GM19238 (cell line): ENCODE data around the gene LARP1.

Source experiments
- DNase-seq: peaks from one replicate; pipeline ENCODE4 v3.0.0; 2011; ENCODE audit warnings: low spot score; ENCODE audit not compliant: insufficient read length

Gene LARP1

DNA sequence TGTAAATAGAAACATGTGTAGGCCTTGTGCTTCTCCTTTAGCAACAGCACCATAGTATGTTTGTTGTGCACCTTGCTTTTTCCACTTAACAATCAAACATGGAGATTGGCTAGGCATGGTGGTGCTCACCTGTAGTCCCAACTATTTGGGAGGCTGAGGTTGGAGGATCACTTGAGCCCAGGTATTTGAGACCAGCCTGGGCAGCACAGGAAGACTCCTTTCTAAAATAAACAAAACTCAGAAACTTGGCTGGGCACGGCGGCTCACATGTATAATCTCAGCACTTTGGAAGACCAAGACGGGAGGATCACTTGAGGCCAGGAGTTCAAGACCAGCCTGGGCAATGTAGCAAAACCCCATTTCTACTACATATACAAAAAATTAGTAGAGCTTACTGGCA, 96.2 kb downstream of the LARP1 start:
- no peak for DNase-seq

- DNase-seq, result peak; percentile 61
Observed at GRCh38 chr5:154857530-154858296, 102.5 kb downstream of the LARP1 start.

GRCh38 chr5:154858297-154858971, 103.3 kb downstream of the LARP1 start, which contains the start of gene CNOT8:
CNOT8 (plus strand) TSS chr5:154858627; CDS start chr5:154863279, 4,652 bp downstream.
- DNase-seq, result peak; percentile 67

GRCh38 chr5:154858972-154859871, 104.0 kb downstream of the LARP1 start:
- DNase-seq, result no peak

DNA sequence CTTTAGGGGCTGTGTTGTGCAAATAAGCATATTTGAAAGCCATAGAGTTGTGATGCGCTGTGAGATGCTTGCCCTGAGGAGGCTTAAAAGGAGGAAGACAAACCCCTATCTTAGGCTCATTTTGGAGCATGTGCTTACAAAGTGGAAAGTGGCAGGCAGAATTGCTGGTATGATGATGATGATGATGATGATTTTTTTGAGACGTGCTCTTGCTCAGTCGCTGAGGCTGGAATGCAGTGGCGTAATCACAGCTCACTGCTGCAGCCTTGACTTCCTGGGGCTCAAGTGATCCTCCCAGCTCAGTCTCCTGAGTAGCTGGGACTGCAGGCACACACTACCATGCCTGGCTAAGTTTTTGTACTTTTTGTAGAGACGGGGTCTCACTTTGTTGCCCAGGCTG, 104.9 kb downstream of the LARP1 start:
- DNase-seq, result no peak

- no peak for DNase-seq
Observed at GRCh38 chr5:154860765-154861164, 105.6 kb downstream of the LARP1 start.

DNA sequence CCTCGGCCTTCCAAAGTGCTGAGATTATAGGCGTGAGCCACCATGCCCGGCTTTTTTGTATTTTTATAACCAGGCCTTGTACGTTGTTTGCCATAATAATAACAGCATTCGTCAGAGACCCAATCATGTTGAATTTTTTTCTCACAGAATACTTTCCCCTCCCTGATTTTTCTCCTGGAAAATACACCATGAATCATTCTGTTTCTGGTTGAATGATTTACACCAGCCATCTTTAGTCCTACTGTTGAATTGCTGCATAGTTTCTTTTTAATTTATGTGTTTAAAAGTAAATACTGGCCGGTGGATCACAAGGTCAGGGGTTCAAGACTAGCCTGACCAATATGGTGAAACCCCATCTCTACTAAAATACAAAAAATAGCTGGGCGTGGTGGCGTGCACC, 106.8 kb downstream of the LARP1 start:
- DNase-seq, result no peak

DNA sequence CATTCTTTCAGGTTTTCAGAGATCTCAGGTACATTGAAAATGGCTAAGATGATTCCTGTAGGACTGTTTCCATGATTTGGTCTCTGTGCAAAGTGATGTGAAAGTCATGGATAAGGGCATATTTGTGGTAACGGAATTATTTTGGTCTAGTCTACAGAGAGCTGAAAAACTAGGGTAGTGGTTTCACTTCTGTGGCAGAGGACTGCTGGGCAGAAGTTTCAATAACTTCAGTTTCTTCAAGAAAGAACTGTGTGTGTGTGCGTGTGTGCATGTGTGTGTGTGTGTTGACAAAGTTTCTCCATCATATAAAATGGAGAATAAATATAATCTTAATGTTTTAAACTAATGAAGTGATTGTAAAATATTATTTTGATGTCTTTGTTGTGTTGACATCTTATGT, 107.6 kb downstream of the LARP1 start:
- no peak for DNase-seq

- DNase-seq, result no peak
Observed at GRCh38 chr5:154863291-154864080, 108.3 kb downstream of the LARP1 start.

DNA sequence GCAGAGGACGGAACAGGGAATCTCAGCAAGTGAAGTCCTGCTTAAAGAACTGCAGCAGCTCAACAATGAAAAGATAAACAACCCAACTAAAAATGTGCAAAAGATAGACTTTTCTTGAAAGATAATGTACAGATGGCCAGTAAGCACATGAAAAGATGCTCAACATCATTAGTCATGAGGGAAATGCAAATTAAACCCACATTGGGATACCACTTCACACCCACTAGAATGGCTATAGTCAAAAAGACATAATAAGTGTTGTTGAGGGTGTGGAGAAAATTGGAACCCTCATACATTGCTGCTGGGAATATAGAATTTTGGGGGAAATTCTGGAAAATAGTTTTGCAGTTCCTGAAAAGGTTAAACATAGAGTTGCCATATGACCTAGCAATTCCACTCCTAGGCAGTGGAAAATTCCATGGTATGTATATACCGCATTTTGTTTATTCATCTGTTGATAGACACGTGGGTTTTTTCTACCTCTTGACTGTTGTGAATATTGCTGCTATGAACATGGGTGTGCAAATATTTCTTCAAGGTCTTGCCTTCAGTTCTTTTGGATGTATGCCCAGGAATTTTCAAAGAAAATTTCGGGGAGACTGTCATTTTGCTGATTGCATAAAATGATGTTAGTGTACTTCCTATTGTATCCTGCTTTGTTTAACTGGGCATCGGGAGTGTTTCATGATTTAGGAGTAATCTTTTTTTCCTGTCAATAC, 110.4 kb downstream of the LARP1 start:
- DNase-seq, result no peak

DNA sequence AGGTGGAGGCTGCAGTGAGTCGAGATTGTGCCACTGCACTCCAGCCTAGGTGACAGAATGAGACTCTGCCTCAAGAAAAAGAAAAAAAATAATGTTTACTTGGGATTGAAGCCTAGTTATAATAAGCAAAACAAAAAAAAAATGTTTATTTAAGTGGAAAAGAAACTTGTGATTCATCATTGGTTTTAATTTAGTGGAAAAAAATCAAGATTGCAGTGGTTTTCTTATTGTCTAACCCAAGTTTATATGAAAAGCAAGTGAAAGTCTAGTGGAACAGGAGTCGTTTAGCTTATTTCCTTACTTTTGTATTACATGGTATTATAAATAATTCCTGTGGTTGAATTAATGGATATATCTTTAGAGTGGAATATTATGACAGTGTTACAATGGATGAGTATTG, 111.7 kb downstream of the LARP1 start:
- DNase-seq, result no peak
